ENCODE results near the gene NUP93. TPM values are rescaled to one million over a fixed set of nuclear protein-coding genes. Genes with fewer than 3 reads are reported as not detected.

NUP93 gene
- total RNA-seq, 2 donors from 2014 or later, result 25.7 to 38.7 TPM

GRCh38 chr16:56749672-56750491 is 20.0 kb downstream of the NUP93 start:
- Histone ChIP-seq H3K27me3 (replicated peaks; ENCODE audit: insufficient read depth) (no peaks in the 10 kb centered on the region), H3K4me1 (ENCODE audit: control insufficient read depth in 1 of 2, low read depth in 2 of 2) (peaks cover 29 to 57% of the 10 kb centered on the region in 2 donors), H3K36me3 (no peaks in the 10 kb centered on the region), H3K9me3 (no peaks in the 10 kb centered on the region), H3K27ac (peak overlapping the region; percentile 21 to 23), H3K4me3 (peak overlapping the region; percentile 32)
- ATAC-seq (ENCODE audit: insufficient number of reproducible peaks, low FRiP score, low read depth) (no peak), DNase-seq (ENCODE audit: low spot score) (no peak)
- no peak for TF ChIP-seq CTCF (IDR thresholded peaks at IDR 0.05)

- peaks cover 10 to 26% of the 10 kb centered on the region in 2 donors for H3K4me1 ChIP-seq (ENCODE audit: control insufficient read depth in 1 of 2, low read depth in 2 of 2)
- H3K9me3 ChIP-seq, result no peaks in the 10 kb centered on the region
- H3K36me3 ChIP-seq, result no peaks in the 10 kb centered on the region
- ATAC-seq (ENCODE audit: insufficient number of reproducible peaks, low FRiP score, low read depth) (no peak), DNase-seq (ENCODE audit: low spot score) (no peak)
- TF ChIP-seq CTCF (IDR thresholded peaks at IDR 0.05), result no peak
- H3K27ac ChIP-seq, result no peak overlapping the region
- H3K27me3 ChIP-seq (replicated peaks; ENCODE audit: insufficient read depth), result no peaks in the 10 kb centered on the region
- H3K4me3 ChIP-seq, result no peak overlapping the region
Measured at GRCh38 chr16:56753410-56753809, 23.5 kb downstream of the NUP93 start.

GRCh38 chr16:56755038-56755437 is 25.1 kb downstream of the NUP93 start:
- DNase-seq (ENCODE audit: low spot score) (no peak), ATAC-seq (ENCODE audit: insufficient number of reproducible peaks, low FRiP score, low read depth) (no peak)
- Histone ChIP-seq H3K4me1 (ENCODE audit: control insufficient read depth in 1 of 2, low read depth in 2 of 2) (peaks cover 10 to 26% of the 10 kb centered on the region in 2 donors), H3K4me3 (no peak overlapping the region), H3K36me3 (peaks cover under 1% of the 10 kb centered on the region), H3K9me3 (no peaks in the 10 kb centered on the region), H3K27ac (no peak overlapping the region), H3K27me3 (replicated peaks; ENCODE audit: insufficient read depth) (no peaks in the 10 kb centered on the region)
- TF ChIP-seq CTCF (IDR thresholded peaks at IDR 0.05), result no peak

- ATAC-seq (ENCODE audit: insufficient number of reproducible peaks, low FRiP score, low read depth) (no peak), DNase-seq (ENCODE audit: low spot score) (no peak)
- no peak for TF ChIP-seq CTCF (IDR thresholded peaks at IDR 0.05)
- Histone ChIP-seq H3K9me3 (no peaks in the 10 kb centered on the region), H3K27me3 (replicated peaks; ENCODE audit: insufficient read depth) (no peaks in the 10 kb centered on the region), H3K4me1 (ENCODE audit: control insufficient read depth in 1 of 2, low read depth in 2 of 2) (peaks cover 8 to 18% of the 10 kb centered on the region in 2 donors), H3K36me3 (peaks cover 5% of the 10 kb centered on the region), H3K27ac (peak overlapping the region in 1 of 2 donors; percentile 20), H3K4me3 (peak overlapping the region; percentile 13)
Measured at GRCh38 chr16:56758432-56758831, 28.5 kb downstream of the NUP93 start.

- H3K36me3 ChIP-seq, result peaks cover 5% of the 10 kb centered on the region
- H3K4me1 ChIP-seq (ENCODE audit: control insufficient read depth in 1 of 2, low read depth in 2 of 2), result peaks cover 8 to 18% of the 10 kb centered on the region in 2 donors
- H3K27ac ChIP-seq, result peak overlapping the region in 1 of 2 donors; percentile 20
- DNase-seq (ENCODE audit: low spot score) (no peak), ATAC-seq (ENCODE audit: insufficient number of reproducible peaks, low FRiP score, low read depth) (no peak)
- H3K27me3 ChIP-seq (replicated peaks; ENCODE audit: insufficient read depth), result no peaks in the 10 kb centered on the region
- no peaks in the 10 kb centered on the region for H3K9me3 ChIP-seq
- H3K4me3 ChIP-seq, result peak overlapping the region; percentile 13
- TF ChIP-seq CTCF (IDR thresholded peaks at IDR 0.05), result no peak
Measured at GRCh38 chr16:56758930-56759329, 29.0 kb downstream of the NUP93 start.
